ENCODE data around the gene DPYSL3. TPM values are rescaled to one million over a fixed set of nuclear protein-coding genes. Genes with fewer than 3 reads are reported as not detected.

The DPYSL3 gene
- total RNA-seq, 2 donors from 2014 or later: 6.5 to 10.5 TPM

DNA sequence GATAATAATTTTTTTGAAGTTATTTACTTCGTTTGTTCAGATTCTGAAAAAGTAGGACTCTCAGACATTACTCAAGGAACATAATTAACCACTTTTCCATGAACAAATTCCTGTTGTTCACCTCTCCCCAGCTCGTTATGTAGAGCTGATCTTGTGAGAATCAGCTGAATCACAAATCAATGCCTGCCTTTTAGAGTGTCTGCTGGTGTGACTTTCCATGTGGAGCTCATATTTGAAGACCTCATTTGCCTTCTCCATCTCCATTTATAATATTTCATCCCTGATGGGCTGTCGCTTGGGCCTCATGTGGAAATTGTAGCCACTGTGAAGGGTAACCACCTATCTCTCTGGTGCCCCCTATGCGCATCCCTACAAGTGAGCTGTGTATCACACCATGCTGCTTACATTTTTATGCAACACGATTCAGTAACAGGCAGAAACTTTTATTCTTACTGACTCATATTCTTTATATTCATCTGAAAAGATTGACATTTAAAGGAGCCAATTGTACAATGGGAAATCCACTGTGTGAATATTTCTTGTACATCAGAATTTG, 163.8 kb downstream of the DPYSL3 start:
- TF ChIP-seq POLR2A (IDR thresholded peaks at IDR 0.05): no peak
- TF ChIP-seq, protein P1, sequence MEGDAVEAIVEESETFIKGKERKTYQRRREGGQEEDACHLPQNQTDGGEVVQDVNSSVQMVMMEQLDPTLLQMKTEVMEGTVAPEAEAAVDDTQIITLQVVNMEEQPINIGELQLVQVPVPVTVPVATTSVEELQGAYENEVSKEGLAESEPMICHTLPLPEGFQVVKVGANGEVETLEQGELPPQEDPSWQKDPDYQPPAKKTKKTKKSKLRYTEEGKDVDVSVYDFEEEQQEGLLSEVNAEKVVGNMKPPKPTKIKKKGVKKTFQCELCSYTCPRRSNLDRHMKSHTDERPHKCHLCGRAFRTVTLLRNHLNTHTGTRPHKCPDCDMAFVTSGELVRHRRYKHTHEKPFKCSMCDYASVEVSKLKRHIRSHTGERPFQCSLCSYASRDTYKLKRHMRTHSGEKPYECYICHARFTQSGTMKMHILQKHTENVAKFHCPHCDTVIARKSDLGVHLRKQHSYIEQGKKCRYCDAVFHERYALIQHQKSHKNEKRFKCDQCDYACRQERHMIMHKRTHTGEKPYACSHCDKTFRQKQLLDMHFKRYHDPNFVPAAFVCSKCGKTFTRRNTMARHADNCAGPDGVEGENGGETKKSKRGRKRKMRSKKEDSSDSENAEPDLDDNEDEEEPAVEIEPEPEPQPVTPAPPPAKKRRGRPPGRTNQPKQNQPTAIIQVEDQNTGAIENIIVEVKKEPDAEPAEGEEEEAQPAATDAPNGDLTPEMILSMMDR (IDR thresholded peaks at IDR 0.05): no peak
- ATAC-seq: no peak
- DNase-seq: no peak
- no peaks in the 10 kb centered on the region for H3K36me3 ChIP-seq (replicated peaks in 1 of 2; ENCODE audit: insufficient read depth in 1 of 2, low read depth in 2 of 2)
- intact Hi-C loops (cut with DNase I): no loop called here
- H3K4me3 ChIP-seq: no peak overlapping the region
- peaks cover 4% of the 10 kb centered on the region for H3K4me1 ChIP-seq
- H3K9me3 ChIP-seq: no peaks in the 10 kb centered on the region
- no peaks in the 10 kb centered on the region for H3K27me3 ChIP-seq
- 83 to 87% methylated on average over 5 of the region's 5 CpGs for WGBS, 2 donors
- H3K27ac ChIP-seq: no peak overlapping the region

DNA sequence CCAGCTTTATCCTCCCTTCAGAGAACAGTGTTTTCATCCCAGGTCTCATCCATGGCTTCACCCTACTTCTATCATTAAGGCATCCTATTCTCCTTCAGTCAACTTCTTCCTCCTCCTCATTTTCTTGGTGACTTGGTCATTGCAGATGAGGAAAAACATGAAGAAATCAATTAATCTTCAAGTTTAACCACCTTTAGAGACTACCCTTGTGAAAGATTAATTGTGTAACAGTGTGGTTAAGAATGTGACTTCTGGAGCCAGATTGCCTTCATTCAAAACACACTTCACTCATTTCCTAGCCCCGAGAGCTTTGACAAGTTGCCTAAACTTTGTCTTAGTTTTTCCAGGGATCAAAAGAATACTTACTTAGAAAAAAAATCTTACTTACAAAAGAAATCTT, 165.0 kb downstream of the DPYSL3 start:
- ATAC-seq (no peak), DNase-seq (no peak)
- Histone ChIP-seq H3K9me3 (no peaks in the 10 kb centered on the region), H3K4me1 (peaks cover 5% of the 10 kb centered on the region), H3K36me3 (replicated peaks in 1 of 2; ENCODE audit: insufficient read depth in 1 of 2, low read depth in 2 of 2) (no peaks in the 10 kb centered on the region), H3K27ac (no peak overlapping the region), H3K27me3 (no peaks in the 10 kb centered on the region), H3K4me3 (no peak overlapping the region)
- intact Hi-C loops (cut with DNase I): no loop called here
- TF ChIP-seq, protein P1 (IDR thresholded peaks at IDR 0.05): no peak
- TF ChIP-seq POLR2A (IDR thresholded peaks at IDR 0.05): no peak
- WGBS, 2 donors: 0 to 40% methylated on average over 1 of the region's 1 CpG

DNA sequence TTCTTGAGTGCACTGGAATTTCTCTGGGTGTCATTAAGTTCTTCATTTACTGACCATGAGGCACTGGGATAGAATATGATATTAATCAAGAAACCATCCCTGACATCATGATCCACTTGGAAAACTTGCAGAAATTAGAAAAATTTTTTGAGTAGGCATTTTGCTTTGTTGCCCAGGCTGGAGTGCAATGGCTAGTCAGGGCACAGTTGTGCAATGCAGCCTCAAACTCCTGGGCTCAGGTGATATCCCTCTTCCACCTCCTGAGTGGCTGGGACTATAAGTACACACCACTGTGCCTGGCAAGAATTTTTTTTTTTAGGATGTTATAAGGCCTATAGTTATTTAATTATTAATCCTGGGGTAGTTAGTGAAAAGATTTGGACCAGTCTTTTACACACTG, 168.5 kb downstream of the DPYSL3 start:
- DNase-seq (no peak), ATAC-seq (no peak)
- no peaks in the 10 kb centered on the region for H3K9me3 ChIP-seq
- H3K27me3 ChIP-seq: no peaks in the 10 kb centered on the region
- intact Hi-C loops (cut with DNase I): no loop called here
- TF ChIP-seq POLR2A (IDR thresholded peaks at IDR 0.05): no peak
- TF ChIP-seq, protein P1 (IDR thresholded peaks at IDR 0.05): no peak
- H3K4me3 ChIP-seq: no peak overlapping the region
- no peaks in the 10 kb centered on the region for H3K36me3 ChIP-seq (replicated peaks in 1 of 2; ENCODE audit: insufficient read depth in 1 of 2, low read depth in 2 of 2)
- H3K27ac ChIP-seq: no peak overlapping the region
- H3K4me1 ChIP-seq: peaks cover 5% of the 10 kb centered on the region

DNA sequence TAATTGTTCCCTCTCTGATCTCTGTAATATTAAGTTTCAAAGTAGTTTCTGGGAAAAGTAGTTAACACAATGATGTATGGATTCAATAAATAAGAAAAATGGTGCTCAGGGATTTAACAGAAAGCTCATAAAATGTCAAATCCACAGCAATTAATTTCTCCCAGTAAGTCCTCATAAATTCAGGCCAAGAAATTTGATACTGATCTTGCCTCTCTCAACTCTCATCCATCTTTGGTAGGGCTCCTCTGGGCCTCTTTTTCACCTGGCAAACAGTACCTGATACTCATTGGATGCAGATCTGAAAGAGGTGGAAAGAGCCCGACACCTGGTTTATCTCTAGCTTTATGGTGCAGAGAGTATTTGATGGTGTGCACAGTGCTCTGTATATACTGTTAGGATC, 168.9 kb downstream of the DPYSL3 start:
- WGBS, 2 donors: 95 to 100% methylated on average over 1 of the region's 1 CpG
- TF ChIP-seq, protein P1 (IDR thresholded peaks at IDR 0.05): no peak
- TF ChIP-seq POLR2A (IDR thresholded peaks at IDR 0.05): no peak
- DNase-seq: no peak
- H3K36me3 ChIP-seq (replicated peaks in 1 of 2; ENCODE audit: insufficient read depth in 1 of 2, low read depth in 2 of 2): no peaks in the 10 kb centered on the region
- H3K9me3 ChIP-seq: no peaks in the 10 kb centered on the region
- ATAC-seq: no peak
- no peaks in the 10 kb centered on the region for H3K27me3 ChIP-seq
- H3K4me3 ChIP-seq: no peak overlapping the region
- intact Hi-C loops (cut with DNase I): no loop called here
- H3K4me1 ChIP-seq: peaks cover 5% of the 10 kb centered on the region
- H3K27ac ChIP-seq: no peak overlapping the region

Small RNA genes within 50 kb of the gene (small RNA-seq; reads per million reads assigned to genes)
- gene AC011373.1: not detected

Measured in body of pancreas (tissue), 4 donors.